SK-N-SH (cell line): ENCODE data around the gene CCDC106. TPM values are rescaled to one million over a fixed set of nuclear protein-coding genes. Genes with fewer than 3 reads are reported as not detected.
A peak's percentile ranks its signal among the peaks of the same experiment; 100 is the strongest.

ENCODE experiments used
- CTCF ChIA-PET: fragments of 300-600, 350-600 bp; formaldehyde crosslinking; extraction: SDS; loops from one replicate; lab custom pipeline; 2021; lab: Yijun Ruan, JAX
- POLR2A ChIA-PET: fragments of 350-600 bp; sonication (Branson Sonifier 250); formaldehyde crosslinking; extraction: SDS; loops from one replicate; lab custom pipeline; 2020; ENCODE audit warnings: antibody characterized with exemption, inconsistent platforms; lab: Yijun Ruan, JAX
- DNase-seq: peaks from one replicate; pipeline ENCODE4 v3.0.0; 2012
- H2AFZ ChIP-seq: fragments of 200-600 bp; sonication (generic); 2 replicates; pipeline ENCODE4 v1.8.1; 2016; ENCODE audit warnings: antibody characterized with exemption, mild to moderate bottlenecking, low read depth
- H3F3A ChIP-seq: fragments of 200-600 bp; sonication (generic); replicated peaks from 2 replicates; pipeline ENCODE3; 2016; ENCODE audit warnings: antibody characterized with exemption, mild to moderate bottlenecking; ENCODE audit not compliant: insufficient read depth
- H3K27ac ChIP-seq, 2 experiments: fragments of 200-500 bp in 1 of 2; fragments of 200-600 bp in 1 of 2; sonication (Bioruptor generic) in 1 of 2; sonication (generic), shearing (Covaris generic) in 1 of 2; 2 replicates each; pipeline versions ENCODE4 v1.5.1 to v1.6.1; 2014 to 2016; ENCODE audit warnings: low read depth in 2 of 2, inconsistent platforms in 1 of 2, low read length in 1 of 2, mild to moderate bottlenecking in 1 of 2, mixed read lengths in 1 of 2
- H3K27me3 ChIP-seq: fragments of 200-600 bp; sonication (generic), shearing (Covaris generic); 2 replicates; pipeline ENCODE4 v1.6.1; 2016; ENCODE audit warnings: mixed run types; ENCODE audit not compliant: insufficient read depth
- H3K36me3 ChIP-seq, 2 experiments: fragments of 200-500 bp in 1 of 2; fragments of 200-600 bp in 1 of 2; sonication (Bioruptor generic) in 1 of 2; sonication (generic) in 1 of 2; replicated peaks in 1 of 2; 2 replicates each; pipeline versions ENCODE3 to v1.5.1; 2014 to 2016; ENCODE audit warnings: low read length in 1 of 2, mild to moderate bottlenecking in 1 of 2; ENCODE audit not compliant: insufficient read depth in 2 of 2, control insufficient read depth in 1 of 2
- H3K4me1 ChIP-seq, 2 experiments: fragments of 200-500 bp in 1 of 2; fragments of 200-600 bp in 1 of 2; sonication (Bioruptor generic) in 1 of 2; sonication (generic), shearing (Covaris generic) in 1 of 2; 2 replicates each; pipeline versions ENCODE4 v1.5.1 to v1.6.1; 2014 to 2016; ENCODE audit warnings: low read depth in 1 of 2, low read length in 1 of 2, mixed run types in 1 of 2; ENCODE audit not compliant: insufficient read depth in 2 of 2, control insufficient read depth in 1 of 2
- H3K4me2 ChIP-seq: fragments of 200-600 bp; sonication (generic), shearing (Covaris generic); 2 replicates; pipeline ENCODE4 v1.6.1; 2017; ENCODE audit warnings: mixed run types
- H3K4me3 ChIP-seq, 2 experiments: fragments of 200-500 bp in 1 of 2; fragments of 200-600 bp in 1 of 2; sonication (Bioruptor generic) in 1 of 2; sonication (generic), shearing (Covaris generic) in 1 of 2; 2 replicates each; pipeline versions ENCODE4 v1.5.1 to v1.8.1; 2014 to 2016; ENCODE audit warnings: low read depth in 2 of 2, inconsistent platforms in 1 of 2, low read length in 1 of 2, mild to moderate bottlenecking in 1 of 2, mixed read lengths in 1 of 2, moderate library complexity in 1 of 2
- H3K79me2 ChIP-seq: fragments of 200-600 bp; sonication (generic); 2 replicates; pipeline ENCODE4 v1.8.1; 2017; ENCODE audit warnings: mild to moderate bottlenecking; ENCODE audit not compliant: insufficient read depth
- H3K9ac ChIP-seq: fragments of 200-600 bp; sonication (generic); 2 replicates; pipeline ENCODE4 v1.6.1; 2017; ENCODE audit warnings: mixed run types
- H3K9me2 ChIP-seq: fragments of 200-600 bp; sonication (generic); 2 replicates; pipeline ENCODE4 v1.6.1; 2017; ENCODE audit warnings: mixed run types
- H3K9me3 ChIP-seq: fragments of 200-600 bp; sonication (generic); 2 replicates; pipeline ENCODE4 v1.6.1; 2017; ENCODE audit warnings: mixed run types, mild to moderate bottlenecking, moderate library complexity
- H4K20me1 ChIP-seq: fragments of 200-600 bp; sonication (generic); 2 replicates; pipeline ENCODE4 v1.6.1; 2017; ENCODE audit warnings: mild to moderate bottlenecking, mixed run types; ENCODE audit not compliant: insufficient read depth
- CHD2 ChIP-seq: fragments of 150-350 bp; IDR thresholded peaks from 2 replicates; pipeline ENCODE4 v1.6.1; 2018; ENCODE audit warnings: low read length; ENCODE audit not compliant: partially characterized antibody
- ELF1 ChIP-seq: IDR thresholded peaks from 2 replicates; pipeline ENCODE4 v1.4.0; 2012
- EZH2phosphoT487 ChIP-seq: fragments of 200-600 bp; sonication (generic); IDR thresholded peaks from 2 replicates; pipeline ENCODE4 v1.6.1; 2017; ENCODE audit warnings: low read depth, mixed run types, mild to moderate bottlenecking, antibody characterized with exemption, moderate library complexity, borderline replicate concordance
- FOSL2 ChIP-seq: IDR thresholded peaks from 2 replicates; pipeline ENCODE4 v1.4.0; 2012; ENCODE audit warnings: low read depth, mild to moderate bottlenecking, moderate library complexity, borderline replicate concordance
- FOXM1 ChIP-seq: IDR thresholded peaks from 2 replicates; pipeline ENCODE4 v1.4.0; 2012; ENCODE audit warnings: low read depth, mild to moderate bottlenecking
- GABPA ChIP-seq: IDR thresholded peaks from 2 replicates; pipeline ENCODE4 v1.4.0; 2012; ENCODE audit warnings: low read depth, mild to moderate bottlenecking
- GATA2 ChIP-seq: sonication (generic); formaldehyde crosslinking; IDR thresholded peaks from 2 replicates; pipeline ENCODE4 v1.5.0; 2020; ENCODE audit warnings: mild to moderate bottlenecking, missing genetic modification reagents
- JUND ChIP-seq: IDR thresholded peaks from 2 replicates; pipeline ENCODE4 v1.4.0; 2012
- MXI1 ChIP-seq: IDR thresholded peaks from 2 replicates; pipeline ENCODE4 v1.6.1; 2012; ENCODE audit warnings: mild to moderate bottlenecking, low read depth, low read length, improper control_type of control experiment
- NFIC ChIP-seq: IDR thresholded peaks from 2 replicates; pipeline ENCODE4 v1.4.0; 2012; ENCODE audit warnings: borderline replicate concordance
- NRF1 ChIP-seq: IDR thresholded peaks from 2 replicates; pipeline ENCODE4 v1.6.1; 2012; ENCODE audit warnings: low read depth, mild to moderate bottlenecking, low read length
- POLR2AphosphoS5 ChIP-seq: IDR thresholded peaks from 2 replicates; pipeline ENCODE4 v1.6.1; 2012; ENCODE audit warnings: low read depth, low read length
- RAD21 ChIP-seq: IDR thresholded peaks from 2 replicates; pipeline ENCODE4 v1.6.1; 2012; ENCODE audit warnings: mild to moderate bottlenecking, low read length
- RCOR1 ChIP-seq: fragments of 150-350 bp; IDR thresholded peaks from 2 replicates; pipeline ENCODE4 v1.6.1; 2017; ENCODE audit warnings: antibody characterized with exemption, low read length
- RFX5 ChIP-seq: IDR thresholded peaks from 2 replicates; pipeline ENCODE4 v1.6.1; 2012; ENCODE audit warnings: mild to moderate bottlenecking, improper control_type of control experiment, low read length
- RXRA ChIP-seq: IDR thresholded peaks from 2 replicates; pipeline ENCODE4 v1.4.0; 2012; ENCODE audit warnings: low read depth, mild to moderate bottlenecking, borderline replicate concordance
- SIN3A ChIP-seq: IDR thresholded peaks from 2 replicates; pipeline ENCODE4 v1.6.1; 2012; ENCODE audit warnings: low read depth, mild to moderate bottlenecking, low read length, moderate library complexity, borderline replicate concordance
- SMC3 ChIP-seq: IDR thresholded peaks from 2 replicates; pipeline ENCODE4 v1.6.1; 2012; ENCODE audit warnings: low read depth, low read length, improper control_type of control experiment
- TAF1 ChIP-seq: IDR thresholded peaks from 2 replicates; pipeline ENCODE4 v1.6.1; 2012; ENCODE audit warnings: low read depth, mild to moderate bottlenecking, low read length, moderate library complexity, borderline replicate concordance
- TCF12 ChIP-seq: IDR thresholded peaks from 2 replicates; pipeline ENCODE4 v1.4.0; 2012
- YY1 ChIP-seq: IDR thresholded peaks from 2 replicates; pipeline ENCODE4 v1.4.0; 2012; ENCODE audit warnings: low read depth, mild to moderate bottlenecking
- WGBS: methylation state at CpG from one replicate; pipeline ENCODE4 v1.1.6; 2017; ENCODE audit warnings: low lambda C conversion rate; 5-methylcytosine and 5-hydroxymethylcytosine counted together
- polyA plus RNA-seq, 3 experiments: library from polyadenylated mRNA; depleted of rRNA; stranded (reverse); fragments of >200 nt; gene quantifications; 2 replicates each; pipeline ENCODE4 v1.2.3, GENCODE V29; 2012
- TF ChIP-seq, protein P1 (sequence below): IDR thresholded peaks from 2 replicates; pipeline ENCODE4 v1.6.1; 2012; ENCODE audit warnings: mild to moderate bottlenecking, low read depth, low read length, moderate library complexity
- TF ChIP-seq, protein P2 (sequence below): IDR thresholded peaks from 2 replicates; pipeline ENCODE4 v1.4.0; 2012; ENCODE audit warnings: low read depth
- TF ChIP-seq, protein P3 (sequence below): fragments of 150-350 bp; IDR thresholded peaks from 2 replicates; pipeline ENCODE4 v1.6.1; 2017; ENCODE audit warnings: antibody characterized with exemption, low read length, low read depth, borderline replicate concordance
- TF ChIP-seq, protein P4 (sequence below): IDR thresholded peaks from 2 replicates; pipeline ENCODE4 v1.4.0; 2012; ENCODE audit warnings: low read depth, borderline replicate concordance
- TF ChIP-seq, protein P5 (sequence below): fragments of 200-600 bp; sonication (generic); IDR thresholded peaks from 2 replicates; pipeline ENCODE4 v1.6.1; 2017; ENCODE audit warnings: antibody characterized with exemption, mild to moderate bottlenecking, moderate library complexity

The CCDC106 gene
- polyA plus RNA-seq, 1 of the 3 experiments (the other 2 are of a cell fraction), result 27.1 TPM

DNA sequence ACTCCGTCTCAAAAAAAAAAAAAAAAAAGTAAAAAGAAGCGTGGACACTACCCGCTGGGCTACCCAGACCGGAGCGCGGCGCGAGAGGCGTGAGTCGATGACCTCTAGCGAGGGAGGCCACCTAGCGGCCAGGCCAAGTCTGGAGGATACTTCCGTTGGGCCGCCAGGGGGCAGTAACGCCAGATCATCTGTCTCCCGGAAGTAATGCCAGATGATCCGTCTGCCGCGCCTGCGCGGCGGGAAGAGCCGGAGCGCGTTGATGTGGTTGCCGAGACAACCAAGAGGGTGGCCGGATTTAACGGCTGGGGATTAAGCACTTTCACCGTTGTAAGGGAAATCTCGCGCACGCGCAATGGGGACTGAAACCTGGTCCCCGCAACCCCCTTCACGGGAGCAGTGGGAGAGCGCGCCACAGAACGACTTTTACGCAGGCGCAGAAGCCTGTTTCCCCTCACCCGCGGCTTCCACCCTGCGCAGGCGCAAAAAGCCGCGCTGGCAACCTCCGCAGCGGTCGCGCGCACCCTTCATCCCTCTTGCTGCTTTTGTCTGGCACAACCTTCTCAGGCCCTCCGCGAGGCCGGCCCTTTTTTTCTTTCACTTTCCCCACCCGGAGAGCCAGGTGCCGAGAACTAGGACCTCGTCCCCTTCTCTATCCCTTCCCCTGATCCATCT is 5.8 kb downstream of the CCDC106 start:
- no peaks in the 10 kb centered on the region for H3K9me3 ChIP-seq
- ChIA-PET POLR2A (interaction anchor here (0.7 to 1.5 kb wide), 8 partner anchors 11 to 315 kb away, joined by 3 to 5 read pairs (median 4); partner anchors contain the start of genes KMT5C, ZNF524, ZNF581 and ZNF628), CTCF (interaction anchor here (0.6 to 3.9 kb wide), 24 partner anchors 9 to 270 kb away, joined by 3 to 36 read pairs (median 4); partner anchors contain the start of genes TMEM238, ZNF579, ZNF581 and ZNF784)
- H3K27ac ChIP-seq, result peak overlapping the region; percentile 99 to 100
- H3K4me3 ChIP-seq, result peak overlapping the region; percentile 92 to 96
- H3K9me2 ChIP-seq, result no peaks in the 10 kb centered on the region
- H2AFZ ChIP-seq, result peak overlapping the region; percentile 30; the same call in 1 of the 2 replicates
- peak overlapping the region; percentile 99 for H3K9ac ChIP-seq
- peaks cover 38% of the 10 kb centered on the region for H3K79me2 ChIP-seq
- WGBS, result 2% methylated on average over 50 of the region's 57 CpGs
- no peaks in the 10 kb centered on the region for H3K27me3 ChIP-seq
- H3K4me2 ChIP-seq, result peak overlapping the region; percentile 84
- H3K36me3 ChIP-seq, result peaks cover 16 to 23% of the 10 kb centered on the region in 2 experiments
- H3F3A ChIP-seq, result peaks cover 5% of the 10 kb centered on the region
- peaks cover 34% of the 10 kb centered on the region for H4K20me1 ChIP-seq
- peaks cover 14 to 33% of the 10 kb centered on the region in 2 experiments; a peak in 3 of 4 replicates for H3K4me1 ChIP-seq
- DNase-seq, result peak; percentile 92
- TF ChIP-seq RXRA (no peak), SIN3A (peak; percentile 68; the same call in 1 of the 2 replicates), FOXM1 (no peak), RCOR1 (no peak), GABPA (peak; percentile 81), RAD21 (peak; percentile 61), NRF1 (peak; percentile 92), CHD2 (peak; percentile 82), MXI1 (no peak), EZH2phosphoT487 (no peak), YY1 (no peak), TCF12 (no peak), TAF1 (peak; percentile 46; the same call in 1 of the 2 replicates), JUND (no peak), NFIC (no peak), FOSL2 (no peak), SMC3 (peak; percentile 74), GATA2 (CRISPR knock-in tag) (no peak), POLR2AphosphoS5 (peak; percentile 79), ELF1 (peak; percentile 99), RFX5 (peak; percentile 67)
- TF ChIP-seq, protein P1, sequence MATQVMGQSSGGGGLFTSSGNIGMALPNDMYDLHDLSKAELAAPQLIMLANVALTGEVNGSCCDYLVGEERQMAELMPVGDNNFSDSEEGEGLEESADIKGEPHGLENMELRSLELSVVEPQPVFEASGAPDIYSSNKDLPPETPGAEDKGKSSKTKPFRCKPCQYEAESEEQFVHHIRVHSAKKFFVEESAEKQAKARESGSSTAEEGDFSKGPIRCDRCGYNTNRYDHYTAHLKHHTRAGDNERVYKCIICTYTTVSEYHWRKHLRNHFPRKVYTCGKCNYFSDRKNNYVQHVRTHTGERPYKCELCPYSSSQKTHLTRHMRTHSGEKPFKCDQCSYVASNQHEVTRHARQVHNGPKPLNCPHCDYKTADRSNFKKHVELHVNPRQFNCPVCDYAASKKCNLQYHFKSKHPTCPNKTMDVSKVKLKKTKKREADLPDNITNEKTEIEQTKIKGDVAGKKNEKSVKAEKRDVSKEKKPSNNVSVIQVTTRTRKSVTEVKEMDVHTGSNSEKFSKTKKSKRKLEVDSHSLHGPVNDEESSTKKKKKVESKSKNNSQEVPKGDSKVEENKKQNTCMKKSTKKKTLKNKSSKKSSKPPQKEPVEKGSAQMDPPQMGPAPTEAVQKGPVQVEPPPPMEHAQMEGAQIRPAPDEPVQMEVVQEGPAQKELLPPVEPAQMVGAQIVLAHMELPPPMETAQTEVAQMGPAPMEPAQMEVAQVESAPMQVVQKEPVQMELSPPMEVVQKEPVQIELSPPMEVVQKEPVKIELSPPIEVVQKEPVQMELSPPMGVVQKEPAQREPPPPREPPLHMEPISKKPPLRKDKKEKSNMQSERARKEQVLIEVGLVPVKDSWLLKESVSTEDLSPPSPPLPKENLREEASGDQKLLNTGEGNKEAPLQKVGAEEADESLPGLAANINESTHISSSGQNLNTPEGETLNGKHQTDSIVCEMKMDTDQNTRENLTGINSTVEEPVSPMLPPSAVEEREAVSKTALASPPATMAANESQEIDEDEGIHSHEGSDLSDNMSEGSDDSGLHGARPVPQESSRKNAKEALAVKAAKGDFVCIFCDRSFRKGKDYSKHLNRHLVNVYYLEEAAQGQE, result no peak
- TF ChIP-seq, protein P2, sequence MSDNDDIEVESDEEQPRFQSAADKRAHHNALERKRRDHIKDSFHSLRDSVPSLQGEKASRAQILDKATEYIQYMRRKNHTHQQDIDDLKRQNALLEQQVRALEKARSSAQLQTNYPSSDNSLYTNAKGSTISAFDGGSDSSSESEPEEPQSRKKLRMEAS, result peak; percentile 80
- TF ChIP-seq, protein P3, sequence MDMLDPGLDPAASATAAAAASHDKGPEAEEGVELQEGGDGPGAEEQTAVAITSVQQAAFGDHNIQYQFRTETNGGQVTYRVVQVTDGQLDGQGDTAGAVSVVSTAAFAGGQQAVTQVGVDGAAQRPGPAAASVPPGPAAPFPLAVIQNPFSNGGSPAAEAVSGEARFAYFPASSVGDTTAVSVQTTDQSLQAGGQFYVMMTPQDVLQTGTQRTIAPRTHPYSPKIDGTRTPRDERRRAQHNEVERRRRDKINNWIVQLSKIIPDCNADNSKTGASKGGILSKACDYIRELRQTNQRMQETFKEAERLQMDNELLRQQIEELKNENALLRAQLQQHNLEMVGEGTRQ, result no peak
- TF ChIP-seq, protein P4, sequence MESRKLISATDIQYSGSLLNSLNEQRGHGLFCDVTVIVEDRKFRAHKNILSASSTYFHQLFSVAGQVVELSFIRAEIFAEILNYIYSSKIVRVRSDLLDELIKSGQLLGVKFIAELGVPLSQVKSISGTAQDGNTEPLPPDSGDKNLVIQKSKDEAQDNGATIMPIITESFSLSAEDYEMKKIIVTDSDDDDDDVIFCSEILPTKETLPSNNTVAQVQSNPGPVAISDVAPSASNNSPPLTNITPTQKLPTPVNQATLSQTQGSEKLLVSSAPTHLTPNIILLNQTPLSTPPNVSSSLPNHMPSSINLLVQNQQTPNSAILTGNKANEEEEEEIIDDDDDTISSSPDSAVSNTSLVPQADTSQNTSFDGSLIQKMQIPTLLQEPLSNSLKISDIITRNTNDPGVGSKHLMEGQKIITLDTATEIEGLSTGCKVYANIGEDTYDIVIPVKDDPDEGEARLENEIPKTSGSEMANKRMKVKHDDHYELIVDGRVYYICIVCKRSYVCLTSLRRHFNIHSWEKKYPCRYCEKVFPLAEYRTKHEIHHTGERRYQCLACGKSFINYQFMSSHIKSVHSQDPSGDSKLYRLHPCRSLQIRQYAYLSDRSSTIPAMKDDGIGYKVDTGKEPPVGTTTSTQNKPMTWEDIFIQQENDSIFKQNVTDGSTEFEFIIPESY, result peak; percentile 43
- TF ChIP-seq, protein P5, sequence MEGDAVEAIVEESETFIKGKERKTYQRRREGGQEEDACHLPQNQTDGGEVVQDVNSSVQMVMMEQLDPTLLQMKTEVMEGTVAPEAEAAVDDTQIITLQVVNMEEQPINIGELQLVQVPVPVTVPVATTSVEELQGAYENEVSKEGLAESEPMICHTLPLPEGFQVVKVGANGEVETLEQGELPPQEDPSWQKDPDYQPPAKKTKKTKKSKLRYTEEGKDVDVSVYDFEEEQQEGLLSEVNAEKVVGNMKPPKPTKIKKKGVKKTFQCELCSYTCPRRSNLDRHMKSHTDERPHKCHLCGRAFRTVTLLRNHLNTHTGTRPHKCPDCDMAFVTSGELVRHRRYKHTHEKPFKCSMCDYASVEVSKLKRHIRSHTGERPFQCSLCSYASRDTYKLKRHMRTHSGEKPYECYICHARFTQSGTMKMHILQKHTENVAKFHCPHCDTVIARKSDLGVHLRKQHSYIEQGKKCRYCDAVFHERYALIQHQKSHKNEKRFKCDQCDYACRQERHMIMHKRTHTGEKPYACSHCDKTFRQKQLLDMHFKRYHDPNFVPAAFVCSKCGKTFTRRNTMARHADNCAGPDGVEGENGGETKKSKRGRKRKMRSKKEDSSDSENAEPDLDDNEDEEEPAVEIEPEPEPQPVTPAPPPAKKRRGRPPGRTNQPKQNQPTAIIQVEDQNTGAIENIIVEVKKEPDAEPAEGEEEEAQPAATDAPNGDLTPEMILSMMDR, result peak; percentile 99
